ENCODE results near the gene ZRANB3. TPM values are rescaled to one million over a fixed set of nuclear protein-coding genes. Genes with fewer than 3 reads are reported as not detected.

ZRANB3 gene
- total and polyA plus RNA-seq, 10 of the 15 experiments (the other 5 are each of a cell fraction or from before 2014, with no cell fraction given) = 5.6 to 11.4 (median 9.9) TPM

DNA sequence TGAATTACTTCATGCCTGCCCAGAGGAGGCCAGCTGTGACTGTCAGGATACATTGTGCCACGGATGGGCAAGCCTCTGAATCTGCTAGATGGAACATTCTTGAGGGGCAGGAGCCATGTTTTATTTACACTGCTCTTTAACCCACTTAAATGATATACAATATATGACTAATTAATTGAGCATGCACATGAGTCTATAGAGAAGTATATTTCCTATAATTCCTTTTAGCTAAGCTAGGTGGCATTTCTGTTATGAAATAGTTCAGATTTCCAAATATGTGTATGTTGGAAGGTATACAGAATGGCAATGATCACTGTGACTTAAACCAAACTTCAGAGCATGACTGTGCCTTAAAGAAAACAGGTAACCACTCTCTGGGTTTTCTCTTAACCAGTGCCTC, 347.2 kb downstream of the ZRANB3 start (continued):
- TF ChIP-seq SMAD5 (IDR thresholded peaks at IDR 0.05; ENCODE audit: low read depth) (no peak), NBN (IDR thresholded peaks at IDR 0.05) (no peak), SMC3 (IDR thresholded peaks at IDR 0.05; ENCODE audit: borderline replicate concordance, low read length) (no peak), REST (IDR thresholded peaks at IDR 0.05; ENCODE audit: low read depth, low read length) (no peak), HDAC2 (IDR thresholded peaks at IDR 0.05) (no peak)

DNA sequence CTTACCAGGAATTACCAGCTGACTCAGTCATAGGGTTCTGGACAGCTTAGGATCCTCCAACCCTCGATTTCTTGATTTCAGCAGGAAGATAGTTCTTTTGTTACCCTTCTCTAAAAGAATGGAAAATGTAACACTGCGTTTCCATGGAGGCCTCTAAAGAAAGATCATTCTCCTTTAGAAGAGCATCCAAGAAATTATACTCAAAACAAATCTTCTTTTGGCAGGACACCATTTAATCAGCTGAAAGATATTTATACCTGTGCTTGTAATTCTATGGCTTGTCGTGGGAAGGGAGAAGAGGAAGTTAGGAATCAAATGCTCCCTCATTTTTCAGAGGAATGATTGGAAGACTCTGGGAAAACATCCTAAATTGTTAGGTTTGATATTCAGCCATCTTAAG, 348.4 kb downstream of the ZRANB3 start:
- FAIRE-seq (no peak), DNase-seq (ENCODE audit: low read depth, low spot score) (no peak), ATAC-seq (no peak)
- CTCF ChIA-PET = no interaction called here
- TF ChIP-seq NRF1 (conservative IDR thresholded peaks at IDR 0.05; ENCODE audit: low read depth, low read length) (no peak), RAD21 (IDR thresholded peaks at IDR 0.05; ENCODE audit: insufficient read depth, low read depth, low read length) (no peak), GATAD2B (conservative IDR thresholded peaks at IDR 0.05; ENCODE audit: low read depth) (no peak), IKZF1 (conservative IDR thresholded peaks at IDR 0.05) (no peak)
- POLR2A ChIA-PET = no interaction called here
- Histone ChIP-seq H3K36me3 (ENCODE audit: control insufficient read depth in 2 of 2, insufficient read depth in 2 of 2, low read length in 1 of 2) (no peaks in the 10 kb centered on the region), H4K20me1 (ENCODE audit: control insufficient read depth, insufficient read depth) (no peaks in the 10 kb centered on the region), H3K4me2 (ENCODE audit: control insufficient read depth, insufficient read depth) (no peak overlapping the region), H3K27ac (ENCODE audit: control insufficient read depth, insufficient read depth) (no peak overlapping the region), H3K9ac (ENCODE audit: control insufficient read depth, insufficient read depth, low read length) (no peak overlapping the region), H3K27me3 (replicated peaks in 1 of 2; ENCODE audit: control insufficient read depth in 2 of 2, insufficient read depth in 2 of 2, low read length in 1 of 2) (no peaks in the 10 kb centered on the region), H3K4me3 (no peak overlapping the region), H3K4me1 (ENCODE audit: control insufficient read depth, insufficient read depth, low read length) (no peaks in the 10 kb centered on the region), H3K79me2 (ENCODE audit: control insufficient read depth, insufficient read depth, low read length) (no peaks in the 10 kb centered on the region), H3K9me3 (replicated peaks; ENCODE audit: control insufficient read depth, insufficient read depth, low read length) (no peaks in the 10 kb centered on the region), H2AFZ (ENCODE audit: control insufficient read depth, low read depth, low read length) (no peak overlapping the region)
- RAD21 ChIA-PET (ENCODE audit: unreplicated experiment) = no interaction called here
- 95% methylated on average over 3 of the region's 3 CpGs for WGBS (ENCODE audit: insufficient coverage, insufficient replicate concordance, low lambda C conversion rate, missing lambda C conversion rate)
- intact Hi-C loops (cut with micrococcal nuclease; ENCODE audit: unreplicated experiment) (no loop called here), in situ Hi-C loops (cut with MboI) (no loop called here)
- no TSS peak for BruUV-seq (replicated peaks)
- SMC1A ChIA-PET (ENCODE audit: uncharacterized antibody, unreplicated experiment) = no interaction called here

Measured in GM12878 (cell line).